Calu3 (cell line): ENCODE measurements around the gene MED10. TPM values are rescaled to one million over a fixed set of nuclear protein-coding genes. Genes with fewer than 3 reads are reported as not detected.
"Not testable (repeated sequence)": the region's sequence is repeated elsewhere in the genome, so short reads cannot be mapped to it uniquely, and the experiment has no call there.

Experiments used
- BruUV-seq: library from RNA; stranded (reverse); fragments of 400-500 nt; replicated peaks from 2 replicates; lab custom pipeline; 2021; lab: Mats Ljungman, UMichigan
- CTCF ChIA-PET: fragments of 300-600 bp; sonication (Branson Sonifier 250); formaldehyde crosslinking; loops from one replicate; lab custom pipeline; 2022; ENCODE audit warnings: antibody characterized with exemption; lab: Charles Lee
- DNase-seq: peaks from one replicate; pipeline ENCODE4 v3.0.0; 2022
- H3K27ac Mint-ChIP-seq: one replicate; pipeline ENCODE4 v1.8.0; 2022; ENCODE audit warnings: mixed read lengths; ENCODE audit not compliant: unreplicated experiment
- H3K27me3 Mint-ChIP-seq: one replicate; pipeline ENCODE4 v1.8.0; 2022; ENCODE audit warnings: mixed read lengths; ENCODE audit not compliant: unreplicated experiment
- H3K36me3 Mint-ChIP-seq: one replicate; pipeline ENCODE4 v1.8.0; 2022; ENCODE audit warnings: mild to moderate bottlenecking, moderate library complexity, mixed read lengths; ENCODE audit not compliant: insufficient read depth, unreplicated experiment
- H3K4me1 Mint-ChIP-seq: one replicate; pipeline ENCODE4 v1.8.0; 2022; ENCODE audit warnings: mild to moderate bottlenecking, low read depth, mixed read lengths; ENCODE audit not compliant: unreplicated experiment
- H3K4me3 Mint-ChIP-seq: one replicate; pipeline ENCODE4 v1.8.0; 2022; ENCODE audit warnings: mild to moderate bottlenecking, low read depth, moderate library complexity, mixed read lengths; ENCODE audit not compliant: unreplicated experiment
- H3K9me3 Mint-ChIP-seq: one replicate; pipeline ENCODE4 v1.8.0; 2022; ENCODE audit warnings: low read depth, mixed read lengths; ENCODE audit not compliant: unreplicated experiment
- intact Hi-C: fragments of 100-400 bp; cut with micrococcal nuclease; formaldehyde crosslinking; loops from one replicate; pipeline ENCODE4 v1.10.0; 2022; ENCODE audit not compliant: unreplicated experiment
- total RNA-seq: library from RNA; stranded (reverse); gene quantifications from 2 replicates; pipeline ENCODE4 v1.2.3, GENCODE V29; 2022
- TF ChIP-seq, protein P1 (sequence below): fragments of 200-600 bp; IDR thresholded peaks from one replicate; pipeline ENCODE4 v1.8.0; 2022; ENCODE audit warnings: antibody characterized with exemption; ENCODE audit not compliant: unreplicated experiment

Gene MED10
- total RNA-seq, 1 experiment from 2014 or later: 39.9 TPM

- DNase-seq: no peak
- CTCF ChIA-PET: no interaction called here
- H3K4me1 Mint-ChIP-seq: no peaks in the 10 kb centered on the region
- no peaks in the 10 kb centered on the region for H3K27me3 Mint-ChIP-seq
- intact Hi-C loops: no loop called here
- TF ChIP-seq, protein P1, sequence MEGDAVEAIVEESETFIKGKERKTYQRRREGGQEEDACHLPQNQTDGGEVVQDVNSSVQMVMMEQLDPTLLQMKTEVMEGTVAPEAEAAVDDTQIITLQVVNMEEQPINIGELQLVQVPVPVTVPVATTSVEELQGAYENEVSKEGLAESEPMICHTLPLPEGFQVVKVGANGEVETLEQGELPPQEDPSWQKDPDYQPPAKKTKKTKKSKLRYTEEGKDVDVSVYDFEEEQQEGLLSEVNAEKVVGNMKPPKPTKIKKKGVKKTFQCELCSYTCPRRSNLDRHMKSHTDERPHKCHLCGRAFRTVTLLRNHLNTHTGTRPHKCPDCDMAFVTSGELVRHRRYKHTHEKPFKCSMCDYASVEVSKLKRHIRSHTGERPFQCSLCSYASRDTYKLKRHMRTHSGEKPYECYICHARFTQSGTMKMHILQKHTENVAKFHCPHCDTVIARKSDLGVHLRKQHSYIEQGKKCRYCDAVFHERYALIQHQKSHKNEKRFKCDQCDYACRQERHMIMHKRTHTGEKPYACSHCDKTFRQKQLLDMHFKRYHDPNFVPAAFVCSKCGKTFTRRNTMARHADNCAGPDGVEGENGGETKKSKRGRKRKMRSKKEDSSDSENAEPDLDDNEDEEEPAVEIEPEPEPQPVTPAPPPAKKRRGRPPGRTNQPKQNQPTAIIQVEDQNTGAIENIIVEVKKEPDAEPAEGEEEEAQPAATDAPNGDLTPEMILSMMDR: no peak
- no peak overlapping the region for H3K27ac Mint-ChIP-seq
- H3K4me3 Mint-ChIP-seq: no peak overlapping the region
- H3K9me3 Mint-ChIP-seq: no peaks in the 10 kb centered on the region
- no peaks in the 10 kb centered on the region for H3K36me3 Mint-ChIP-seq
- no TSS peak for BruUV-seq
Measured at GRCh38 chr5:6361101-6361500, 17.2 kb downstream of the MED10 start.

DNA sequence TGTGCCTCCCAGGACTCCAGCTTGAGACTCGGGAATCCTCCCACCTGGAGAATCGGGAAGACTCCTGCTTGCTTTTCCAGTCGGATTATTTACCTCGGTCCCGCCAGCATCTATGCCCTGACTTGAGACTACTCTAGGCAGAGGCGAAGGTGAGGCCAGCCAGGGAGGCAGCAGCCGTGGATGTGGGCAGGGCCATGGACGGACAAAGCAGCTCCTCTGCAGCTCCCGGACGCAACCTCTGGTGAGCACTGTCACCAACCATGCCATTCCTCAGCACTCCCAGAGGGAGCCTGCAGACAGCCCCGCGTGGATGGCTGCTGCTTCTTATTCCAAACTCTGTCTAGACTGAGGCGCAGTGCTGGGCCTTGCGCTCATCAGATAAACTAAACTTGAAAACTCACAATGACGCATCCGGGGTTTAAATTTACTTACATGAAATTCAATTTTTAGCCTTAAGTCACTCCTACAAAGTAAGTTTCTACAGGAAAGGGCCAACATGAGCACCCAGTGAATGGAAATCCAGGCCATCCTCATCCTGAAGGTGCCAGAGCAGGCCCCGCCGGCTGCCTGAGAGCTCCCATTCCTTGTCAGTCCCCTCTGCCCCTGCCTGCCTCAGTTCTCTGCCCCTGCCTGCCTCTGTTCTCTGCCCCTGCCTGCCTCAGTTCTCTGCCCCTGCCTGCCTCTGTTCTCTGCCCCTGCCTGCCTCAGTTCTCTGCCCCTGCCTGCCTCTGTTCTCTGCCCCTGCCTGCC, 17.8 kb downstream of the MED10 start:
- no peaks in the 10 kb centered on the region for H3K36me3 Mint-ChIP-seq
- TF ChIP-seq, protein P1: no peak
- no peaks in the 10 kb centered on the region for H3K27me3 Mint-ChIP-seq
- H3K4me3 Mint-ChIP-seq: no peak overlapping the region
- intact Hi-C loops: no loop called here
- BruUV-seq: no TSS peak
- H3K4me1 Mint-ChIP-seq: no peaks in the 10 kb centered on the region
- CTCF ChIA-PET: no interaction called here
- no peaks in the 10 kb centered on the region for H3K9me3 Mint-ChIP-seq
- H3K27ac Mint-ChIP-seq: no peak overlapping the region
- no peak for DNase-seq

DNA sequence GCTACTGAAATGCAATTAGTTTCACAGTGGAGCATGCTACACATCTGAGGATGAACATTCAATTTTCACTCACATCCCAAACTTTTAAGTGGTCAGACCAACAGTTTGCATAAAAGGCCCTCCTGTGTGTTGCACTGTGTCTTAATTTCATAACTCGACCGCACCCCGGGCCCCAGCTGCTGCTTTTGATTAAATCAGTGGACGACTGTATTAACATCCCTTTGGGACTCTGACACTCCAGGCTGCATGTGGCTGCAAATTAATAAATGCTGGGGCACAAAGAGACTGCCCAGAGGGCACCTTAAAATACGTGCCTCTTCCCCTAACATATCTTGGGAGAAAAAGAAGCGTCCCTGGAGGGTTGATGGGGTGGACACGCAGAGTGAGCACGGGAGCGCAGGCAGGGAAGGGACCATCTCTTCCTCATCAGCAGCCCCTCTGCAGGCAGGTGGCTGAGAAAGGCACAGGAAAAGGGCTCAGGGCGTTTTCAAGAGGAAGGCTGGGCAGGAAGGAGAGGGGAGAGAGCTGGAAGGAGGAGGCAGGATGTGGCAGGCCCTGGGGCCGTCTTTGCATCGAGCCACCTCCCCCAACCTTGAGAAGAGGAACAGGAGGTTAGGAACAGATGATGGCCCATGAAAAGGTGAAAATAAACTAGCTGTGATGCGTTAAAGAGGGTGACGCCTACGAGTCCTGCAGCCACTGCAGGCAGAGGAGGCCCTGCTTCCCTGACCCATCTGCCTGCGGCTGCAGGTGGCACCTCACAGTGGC, 18.6 kb downstream of the MED10 start:
- intact Hi-C loops: no loop called here
- Mint-ChIP-seq H3K4me1 (no peaks in the 10 kb centered on the region), H3K27me3 (peaks cover 5% of the 10 kb centered on the region), H3K4me3 (no peak overlapping the region), H3K27ac (no peak overlapping the region), H3K36me3 (no peaks in the 10 kb centered on the region), H3K9me3 (no peaks in the 10 kb centered on the region)
- CTCF ChIA-PET: no interaction called here
- no TSS peak for BruUV-seq
- DNase-seq: no peak
- TF ChIP-seq, protein P1: no peak

- CTCF ChIA-PET: no interaction called here
- peaks cover 18% of the 10 kb centered on the region for H3K27me3 Mint-ChIP-seq
- H3K4me3 Mint-ChIP-seq: no peak overlapping the region
- no peaks in the 10 kb centered on the region for H3K9me3 Mint-ChIP-seq
- H3K27ac Mint-ChIP-seq: no peak overlapping the region
- intact Hi-C loops: no loop called here
- TF ChIP-seq, protein P1: no peak
- H3K4me1 Mint-ChIP-seq: no peaks in the 10 kb centered on the region
- DNase-seq: no peak
- no peaks in the 10 kb centered on the region for H3K36me3 Mint-ChIP-seq
- BruUV-seq: no TSS peak
Measured at GRCh38 chr5:6358434-6358820, 19.9 kb downstream of the MED10 start.

DNA sequence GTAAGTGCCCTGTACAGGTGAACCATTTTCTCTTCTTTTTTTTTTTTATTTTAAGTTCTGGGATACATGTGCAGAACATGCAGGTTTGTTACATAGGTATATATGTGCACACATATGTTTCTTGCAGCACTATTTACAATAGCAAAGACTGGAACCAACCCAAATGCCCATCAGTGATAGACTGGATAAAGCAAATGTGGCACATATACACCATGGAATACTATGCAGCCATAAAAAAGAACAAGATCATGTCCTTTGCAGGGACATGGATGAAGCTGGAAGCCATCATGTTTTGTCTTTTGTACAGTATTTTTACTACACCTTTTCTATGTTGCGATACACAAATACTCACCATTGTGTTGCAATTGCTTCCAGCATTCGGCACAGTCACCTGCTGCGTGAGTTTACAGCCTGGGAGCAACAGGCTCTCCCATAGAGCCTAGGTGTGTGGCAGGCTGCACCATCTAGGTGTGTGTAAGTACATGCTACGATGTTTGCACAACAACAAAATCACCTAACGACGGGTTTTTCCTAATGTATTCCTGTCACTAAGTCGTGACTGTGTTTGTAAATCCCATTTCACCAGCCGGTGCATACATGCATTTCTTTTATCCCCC, 20.4 kb downstream of the MED10 start:
- CTCF ChIA-PET, DNase-seq, intact Hi-C loops, BruUV-seq, H3K4me1 Mint-ChIP-seq, H3K27ac Mint-ChIP-seq, H3K4me3 Mint-ChIP-seq, H3K9me3 Mint-ChIP-seq, H3K36me3 Mint-ChIP-seq: not testable (repeated sequence)
- peaks cover 19% of the 10 kb centered on the region for H3K27me3 Mint-ChIP-seq
